HG03159 (cell line): ENCODE measurements around the gene CALHM4.

Source experiments
- ATAC-seq: cut with Tn5 transposase; IDR thresholded peaks from one replicate; pipeline ENCODE4 v1.9.1; 2021; ENCODE audit warnings: mild to moderate bottlenecking, moderate library complexity; ENCODE audit not compliant: unreplicated experiment

The CALHM4 gene

GRCh38 chr6:116536216-116536621, 17.3 kb upstream of the CALHM4 start:
- ATAC-seq = no peak

DNA sequence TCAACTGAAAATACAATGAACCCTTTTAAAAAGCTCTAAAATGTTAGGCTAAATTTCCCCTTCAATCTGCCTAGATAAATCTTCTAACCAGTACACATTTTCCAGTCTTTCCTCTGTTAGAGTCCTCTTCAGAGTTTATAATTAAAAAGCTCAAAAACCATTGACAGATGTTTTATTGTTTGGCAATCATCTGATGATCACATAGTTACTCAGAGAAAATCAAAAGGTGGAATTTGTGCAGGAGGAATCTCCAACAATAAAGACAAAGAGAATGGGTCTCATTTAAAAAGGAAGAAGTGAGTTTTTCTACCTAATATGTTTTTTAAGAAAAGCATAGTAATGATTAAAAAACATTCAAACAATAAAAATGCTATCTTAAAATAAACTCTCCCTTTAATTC, 11.1 kb upstream of the CALHM4 start:
- ATAC-seq = no peak

GRCh38 chr6:116543149-116543548, 10.4 kb upstream of the CALHM4 start:
- no peak for ATAC-seq

DNA sequence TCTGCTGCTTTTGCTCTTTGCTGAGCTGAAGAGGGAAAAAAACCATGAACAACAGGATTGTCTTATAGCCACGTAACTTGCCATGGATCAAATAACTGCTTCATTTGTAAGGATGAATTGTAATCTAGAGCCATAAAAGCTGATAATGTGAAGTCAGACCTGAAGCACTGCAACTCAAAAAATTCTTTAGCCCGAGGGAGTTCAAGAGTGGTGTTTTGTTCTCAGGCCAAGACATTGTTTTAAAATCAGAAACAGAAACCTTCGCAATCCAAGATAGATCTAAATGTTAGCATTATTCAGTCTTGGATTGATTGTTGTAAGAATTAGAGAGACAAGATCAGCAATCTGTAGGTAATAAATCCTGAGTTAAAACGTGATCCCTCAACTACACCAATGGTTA, 7.9 kb upstream of the CALHM4 start, which contains the start of gene TRAPPC3L:
TRAPPC3L (minus strand) TSS at position 34 of the 400 bp plus-strand sequence. CDS start 170 bp downstream, outside the sequence.
- no peak for ATAC-seq

DNA sequence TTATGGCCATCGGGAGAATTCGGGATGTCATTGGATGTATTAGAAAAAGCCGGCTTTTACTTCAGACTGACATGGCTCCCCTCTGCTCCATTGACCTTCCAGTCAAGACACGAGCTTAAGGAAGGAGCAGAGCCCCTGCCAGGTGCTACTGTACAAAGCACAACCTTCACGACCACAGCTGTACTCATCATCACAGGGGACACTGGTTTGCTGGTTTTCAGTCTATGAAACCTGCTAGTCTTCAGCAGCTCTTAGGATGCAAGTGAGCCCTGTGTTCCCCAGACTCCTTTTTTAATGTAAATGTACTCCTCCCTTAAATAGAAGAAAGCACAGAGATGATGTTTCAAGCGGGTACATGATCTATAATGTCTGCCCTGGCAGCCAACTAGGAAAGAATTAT, 6.2 kb upstream of the CALHM4 start:
- no peak for ATAC-seq

GRCh38 chr6:116550796-116551195, 2.8 kb upstream of the CALHM4 start:
- no peak for ATAC-seq

DNA sequence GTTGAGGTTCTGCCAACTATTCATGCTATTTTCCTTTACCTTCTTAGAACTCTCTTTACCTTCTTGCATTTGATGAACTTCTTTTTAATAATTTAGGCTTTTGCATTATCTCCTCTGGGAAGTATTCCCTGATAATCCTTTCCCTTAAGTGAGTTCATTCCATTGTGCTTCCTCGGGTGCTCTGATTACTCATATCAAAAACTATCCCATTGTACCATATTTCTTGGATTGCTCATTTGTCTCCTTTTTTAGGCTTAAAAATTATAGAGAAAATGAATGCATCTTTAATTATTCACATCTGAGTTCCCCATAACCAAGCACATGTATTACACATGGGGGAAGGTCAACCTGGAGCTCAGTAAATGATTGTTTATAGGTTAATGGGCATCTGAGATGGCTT, 2.5 kb downstream of the CALHM4 start:
- ATAC-seq = no peak

GRCh38 chr6:116556814-116557415, 3.4 kb downstream of the CALHM4 start:
- no peak for ATAC-seq

- ATAC-seq = no peak
Measured at GRCh38 chr6:116557893-116558292, 4.3 kb downstream of the CALHM4 start.

GRCh38 chr6:116560130-116560529, 6.6 kb downstream of the CALHM4 start:
- ATAC-seq = no peak

DNA sequence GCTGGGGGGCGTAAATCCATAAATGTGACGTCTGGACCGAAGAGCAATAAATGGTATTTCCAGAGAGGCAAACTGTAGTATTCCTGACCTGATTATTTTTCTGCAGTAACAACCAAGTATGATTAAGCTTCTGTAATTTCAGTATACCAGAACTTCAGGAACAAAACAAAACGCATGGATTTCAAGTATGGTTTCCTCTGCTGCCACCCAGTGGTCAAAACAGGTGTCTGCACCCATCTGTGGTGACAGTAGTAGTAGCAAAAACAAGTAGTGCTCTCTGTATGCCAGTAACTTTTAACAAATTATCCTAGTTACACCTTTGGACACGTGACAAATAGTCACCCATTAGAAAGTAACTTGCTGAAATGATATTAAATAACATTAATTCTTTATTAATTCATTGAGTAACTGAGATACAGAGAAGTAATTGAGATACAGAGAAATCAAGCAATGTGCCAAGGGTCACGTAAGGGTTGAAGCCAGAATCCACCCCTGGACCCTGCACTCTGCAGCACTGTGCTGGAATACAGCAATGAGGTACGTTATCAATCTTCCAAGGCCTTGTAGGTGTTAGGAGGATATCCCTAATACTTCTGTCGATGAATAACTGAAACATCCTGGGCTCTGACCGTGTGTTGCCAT, 7.9 kb downstream of the CALHM4 start:
- ATAC-seq = peak; percentile 76

DNA sequence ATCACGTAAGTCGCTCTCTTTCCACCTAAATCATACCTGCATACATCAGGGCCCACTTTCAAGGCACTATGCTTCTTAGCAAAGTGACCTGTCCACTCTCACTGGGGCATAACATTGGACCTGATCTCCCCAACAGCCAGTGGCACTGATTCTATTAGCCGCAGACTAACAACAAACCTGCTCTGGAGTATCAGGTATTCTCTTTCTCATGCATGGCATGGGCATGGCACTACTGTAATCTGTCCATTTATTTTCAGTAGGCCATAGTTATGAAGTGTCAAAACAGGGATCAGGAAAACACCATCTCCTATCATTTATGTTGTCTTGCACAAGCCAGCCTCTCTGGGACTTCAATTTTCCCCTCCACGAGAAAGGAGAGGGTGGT, 8.5 kb downstream of the CALHM4 start:
- no peak for ATAC-seq

DNA sequence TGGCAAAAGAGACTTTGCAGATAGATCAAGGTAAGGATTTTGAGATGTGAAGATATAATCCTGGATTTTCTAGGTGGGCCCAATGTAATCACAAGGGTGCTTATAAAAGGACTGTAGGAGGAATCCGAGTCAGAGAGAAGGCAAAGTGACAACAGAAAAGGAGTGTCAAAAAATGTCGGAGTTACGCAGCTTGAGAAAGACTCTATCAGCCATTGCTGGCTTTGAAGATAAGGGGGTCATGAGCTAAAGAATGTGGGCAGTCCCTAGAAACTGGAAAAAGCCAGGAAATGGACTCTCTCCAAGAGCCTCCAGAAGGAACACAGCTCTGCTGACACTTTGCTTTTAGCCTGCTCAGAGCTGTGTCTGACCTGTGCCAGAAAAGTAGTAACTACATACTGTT, 9.1 kb downstream of the CALHM4 start:
- no peak for ATAC-seq

DNA sequence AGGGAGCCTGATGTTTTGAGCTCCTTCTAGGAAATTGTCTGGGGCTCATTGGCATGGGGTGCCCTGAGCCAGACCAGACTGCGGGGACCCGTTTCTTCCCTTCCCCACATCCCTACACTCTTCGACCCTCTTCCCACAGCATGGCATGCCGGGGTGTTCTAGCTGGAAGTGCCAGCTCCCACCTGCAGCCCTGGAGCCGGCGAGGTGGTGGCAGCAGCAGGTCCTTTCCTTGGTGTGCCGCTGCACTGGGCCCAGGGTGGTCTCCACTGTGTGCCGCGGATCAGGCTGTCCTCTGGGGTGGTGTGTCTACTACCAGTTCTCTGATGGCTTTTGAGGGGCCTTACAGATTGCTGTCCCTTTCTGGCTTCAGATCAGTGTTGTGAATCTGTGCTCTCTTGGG, 10.3 kb downstream of the CALHM4 start:
- no peak for ATAC-seq

DNA sequence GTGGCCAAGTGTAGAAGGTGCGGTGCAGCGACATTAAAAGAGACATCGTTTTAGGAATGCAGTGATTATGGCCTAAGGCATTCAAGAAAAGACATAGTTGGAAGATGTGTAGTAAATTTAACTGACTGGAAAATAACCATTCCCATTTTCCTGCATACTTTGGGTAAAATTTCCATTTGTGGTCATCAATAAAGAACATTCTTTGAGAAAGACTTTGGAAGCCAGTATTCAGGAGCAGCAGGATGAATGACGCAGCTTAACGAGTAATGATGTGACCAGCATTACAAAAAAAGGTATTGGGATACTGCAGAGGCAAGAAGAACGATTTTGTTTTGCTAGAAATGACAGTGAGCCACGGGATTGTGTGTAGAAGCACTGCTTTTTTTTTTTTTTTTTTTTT, 10.8 kb downstream of the CALHM4 start:
- ATAC-seq = no peak

GRCh38 chr6:116564921-116565872, 11.6 kb downstream of the CALHM4 start:
- no peak for ATAC-seq

- ATAC-seq = no peak
Measured at GRCh38 chr6:116568111-116568510, 14.6 kb downstream of the CALHM4 start.

GRCh38 chr6:116568821-116569755, 15.5 kb downstream of the CALHM4 start:
- no peak for ATAC-seq

GRCh38 chr6:116570856-116571682, 17.5 kb downstream of the CALHM4 start, which contains the start of gene RWDD1:
Gene RWDD1, plus strand, starts transcription at chr6:116571504. Its CDS starts 79 bp downstream, at chr6:116571583.
- ATAC-seq = peak; percentile 94

GRCh38 chr6:116571683-116572000, 18.1 kb downstream of the CALHM4 start:
- no peak for ATAC-seq
